Measurements from ENCODE around the gene SCN1B. TPM values are rescaled to one million over a fixed set of nuclear protein-coding genes. Genes with fewer than 3 reads are reported as not detected.
A peak's percentile ranks its signal among the peaks of the same experiment; 100 is the strongest.

The SCN1B gene
- total and polyA plus RNA-seq, 2 of the 13 experiments (the other 11 are each of a cell fraction or from before 2014, with no cell fraction given), result 2.7 to 20.1 TPM

DNA sequence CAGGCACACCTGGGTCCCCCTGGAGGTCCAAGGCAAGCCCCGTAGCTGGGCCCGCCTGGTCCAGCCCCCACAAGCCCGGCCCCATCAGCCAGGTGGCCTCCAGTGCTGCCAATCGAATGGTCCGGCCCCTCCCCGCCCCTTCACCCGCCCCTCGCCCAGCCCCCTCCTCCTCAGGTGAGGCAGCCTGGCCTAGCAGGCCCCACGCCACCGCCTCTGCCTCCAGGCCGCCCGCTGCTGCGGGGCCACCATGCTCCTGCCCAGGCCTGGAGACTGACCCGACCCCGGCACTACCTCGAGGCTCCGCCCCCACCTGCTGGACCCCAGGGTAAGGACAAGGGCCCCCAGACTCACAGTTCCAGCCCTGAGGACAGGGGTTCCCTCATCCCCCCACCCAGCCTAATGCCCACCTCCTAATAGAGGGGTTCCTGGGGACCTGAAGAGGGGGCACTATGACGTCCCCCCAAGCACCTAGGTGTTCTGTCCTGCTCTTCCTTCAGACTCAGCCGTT lies 11.3 kb downstream of the SCN1B start, which contains the start of gene HPN (continued):
- TF ChIP-seq ZNF331 (CRISPR knock-in tag; IDR thresholded peaks at IDR 0.05), result 0 out of 2 replicates have a peak, but pooled peaks have one; percentile 38
- TF ChIP-seq ZNF749 (CRISPR knock-in tag; IDR thresholded peaks at IDR 0.05; ENCODE audit: borderline replicate concordance), result 0 out of 2 replicates have a peak, but pooled peaks have one; percentile 42
- no peak for TF ChIP-seq GMEB1 (CRISPR knock-in tag; IDR thresholded peaks at IDR 0.05; ENCODE audit: borderline replicate concordance)
- TF ChIP-seq FOXJ3 (CRISPR knock-in tag; IDR thresholded peaks at IDR 0.05; ENCODE audit: borderline replicate concordance), result no peak
- no peak for TF ChIP-seq XBP1 (CRISPR knock-in tag; IDR thresholded peaks at IDR 0.05)
- TF ChIP-seq CBX1 (IDR thresholded peaks at IDR 0.05; ENCODE audit: low read depth), result no peak
- peak; percentile 76; the same call in 1 of the 2 replicates for TF ChIP-seq POLR2G (IDR thresholded peaks at IDR 0.05; ENCODE audit: low read depth, low read length)
- peak; percentile 29; the same call in 1 of the 2 replicates for TF ChIP-seq ZNF333 (CRISPR knock-in tag; IDR thresholded peaks at IDR 0.05; ENCODE audit: borderline replicate concordance)
- no peak for TF ChIP-seq ZMYM2 (CRISPR knock-in tag; IDR thresholded peaks at IDR 0.05)
- TF ChIP-seq GPN1 (CRISPR knock-in tag; IDR thresholded peaks at IDR 0.05; ENCODE audit: borderline replicate concordance), result no peak
- TF ChIP-seq RBM39 (IDR thresholded peaks at IDR 0.05; ENCODE audit: low read depth, low read length, poor library complexity, severe bottlenecking), result no peak
- no peak for TF ChIP-seq NFE2L2 (IDR thresholded peaks at IDR 0.05; ENCODE audit: low read length)
- TF ChIP-seq ZC3H13 (CRISPR knock-in tag; IDR thresholded peaks at IDR 0.05), result 0 out of 2 replicates have a peak, but pooled peaks have one; percentile 64
- TF ChIP-seq ZNF850 (CRISPR knock-in tag; conservative IDR thresholded peaks at IDR 0.05), result no peak
- TF ChIP-seq ZNF253 (CRISPR knock-in tag; IDR thresholded peaks at IDR 0.05; ENCODE audit: borderline replicate concordance), result 0 out of 2 replicates have a peak, but pooled peaks have one; percentile 27
- TF ChIP-seq RFXAP (CRISPR knock-in tag; IDR thresholded peaks at IDR 0.05; ENCODE audit: borderline replicate concordance), result no peak
- 0 out of 2 replicates have a peak, but pooled peaks have one; percentile 21 for TF ChIP-seq FOXO1 (CRISPR knock-in tag; IDR thresholded peaks at IDR 0.05)
- peak; percentile 53; the same call in 1 of the 2 replicates for TF ChIP-seq PHF8 (CRISPR knock-in tag; IDR thresholded peaks at IDR 0.05)
- TF ChIP-seq, protein P1, sequence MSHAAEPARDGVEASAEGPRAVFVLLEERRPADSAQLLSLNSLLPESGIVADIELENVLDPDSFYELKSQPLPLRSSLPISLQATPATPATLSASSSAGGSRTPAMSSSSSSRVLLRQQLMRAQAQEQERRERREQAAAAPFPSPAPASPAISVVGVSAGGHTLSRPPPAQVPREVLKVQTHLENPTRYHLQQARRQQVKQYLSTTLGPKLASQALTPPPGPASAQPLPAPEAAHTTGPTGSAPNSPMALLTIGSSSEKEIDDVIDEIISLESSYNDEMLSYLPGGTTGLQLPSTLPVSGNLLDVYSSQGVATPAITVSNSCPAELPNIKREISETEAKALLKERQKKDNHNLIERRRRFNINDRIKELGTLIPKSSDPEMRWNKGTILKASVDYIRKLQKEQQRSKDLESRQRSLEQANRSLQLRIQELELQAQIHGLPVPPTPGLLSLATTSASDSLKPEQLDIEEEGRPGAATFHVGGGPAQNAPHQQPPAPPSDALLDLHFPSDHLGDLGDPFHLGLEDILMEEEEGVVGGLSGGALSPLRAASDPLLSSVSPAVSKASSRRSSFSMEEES (CRISPR knock-in tag; IDR thresholded peaks at IDR 0.05), result no peak
- TF ChIP-seq ONECUT2 (CRISPR knock-in tag; IDR thresholded peaks at IDR 0.05), result no peak
- TF ChIP-seq PITX1 (CRISPR knock-in tag; IDR thresholded peaks at IDR 0.05), result peak; percentile 14; the same call in 1 of the 2 replicates
- peak; percentile 40 for TF ChIP-seq YY1 (IDR thresholded peaks at IDR 0.05; ENCODE audit: insufficient read depth, insufficient replicate concordance, low read depth, low read length)
- TF ChIP-seq ZNF572 (CRISPR knock-in tag; IDR thresholded peaks at IDR 0.05), result no peak
